HPDE6-E6E7 (cell line): ENCODE measurements around the gene LEAP2.

Experiments
- DNase-seq: peaks from one replicate; pipeline ENCODE4 v3.0.0; 2011; ENCODE audit warnings: missing footprints; ENCODE audit errors: extremely low spot score

The LEAP2 gene

DNA sequence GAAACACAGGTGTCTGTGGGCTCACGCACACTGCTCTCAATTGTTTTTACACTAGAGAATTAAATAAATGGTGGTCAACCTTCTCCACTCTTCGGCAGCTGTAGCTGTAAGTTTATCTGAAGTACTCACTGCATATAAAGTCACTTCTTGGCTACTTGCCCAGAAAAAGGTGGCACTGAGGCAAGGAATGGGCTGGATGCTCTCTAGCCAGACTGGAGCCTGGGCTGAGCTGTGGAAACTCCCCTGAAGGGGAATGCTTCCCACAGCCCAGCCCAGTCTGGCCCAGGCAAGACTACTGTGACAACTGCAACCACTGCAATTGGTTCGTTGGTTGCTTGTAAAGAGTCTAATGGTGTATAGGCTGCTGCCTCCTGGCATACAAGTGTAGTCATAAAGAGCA, 4.5 kb downstream of the LEAP2 start:
- no peak for DNase-seq

- peak; percentile 38 for DNase-seq
These were observed 9.9 kb downstream of the LEAP2 start for GRCh38 chr5:132883261-132883834.

DNA sequence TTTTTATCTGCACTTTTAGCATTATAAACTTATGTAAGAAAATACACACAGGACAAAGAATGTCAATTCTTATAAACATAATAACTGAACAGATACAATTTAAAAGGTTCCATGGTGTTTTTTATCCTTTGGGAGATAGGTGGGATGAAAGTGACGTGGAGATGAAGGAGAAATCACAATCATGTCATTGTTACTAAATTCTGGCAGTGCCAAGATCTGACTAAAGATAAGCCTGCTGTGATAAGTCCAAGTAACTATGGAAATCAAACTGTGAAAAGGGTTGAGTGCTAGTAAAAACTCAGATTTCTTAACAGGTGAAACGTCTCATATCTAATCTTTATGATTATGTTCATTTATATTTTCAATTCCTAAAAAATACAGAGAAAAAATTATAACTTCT, 11.1 kb downstream of the LEAP2 start:
- DNase-seq, result no peak

- no peak for DNase-seq
These were observed 12.8 kb downstream of the LEAP2 start for GRCh38 chr5:132886064-132886823.

DNA sequence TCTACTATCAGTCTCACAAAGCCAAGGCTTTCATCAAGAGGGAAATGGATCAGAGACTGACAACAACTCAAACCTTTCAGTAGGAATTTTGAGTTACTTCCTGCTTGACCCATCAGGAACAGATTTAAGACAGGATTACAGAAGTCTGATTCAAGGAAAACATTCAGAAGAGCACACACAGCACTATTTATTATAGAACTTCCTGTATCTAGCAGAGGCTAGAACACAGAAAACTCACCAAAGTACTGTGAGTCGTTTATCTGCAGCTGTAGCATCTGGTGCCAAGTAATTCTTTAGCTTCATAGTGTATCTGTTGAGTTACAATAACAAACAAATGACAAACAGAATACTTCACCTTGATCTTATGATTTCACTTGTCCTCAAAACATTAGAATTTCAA, 13.8 kb downstream of the LEAP2 start:
- DNase-seq, result no peak

DNA sequence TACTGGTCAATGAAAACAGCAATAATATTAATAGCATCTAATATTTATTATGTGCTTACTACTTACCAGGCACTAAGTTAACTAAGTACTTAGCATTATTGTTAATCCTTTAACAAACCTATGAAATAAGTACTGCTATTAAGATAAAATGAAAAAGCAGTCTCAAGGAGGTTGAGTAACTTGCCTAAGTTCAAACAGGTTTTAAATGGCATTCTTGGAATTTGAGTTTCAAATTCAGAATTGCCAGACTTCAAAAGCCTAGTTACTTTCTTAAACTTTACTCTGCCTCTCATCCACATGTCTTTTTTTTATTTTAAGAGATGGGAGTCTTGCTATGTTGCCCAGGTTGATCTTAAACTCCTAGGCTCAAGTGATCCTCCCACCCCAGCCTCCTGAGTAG, 16.0 kb downstream of the LEAP2 start:
- no peak for DNase-seq

GRCh38 chr5:132890817-132891216, 17.3 kb downstream of the LEAP2 start:
- DNase-seq, result no peak

DNA sequence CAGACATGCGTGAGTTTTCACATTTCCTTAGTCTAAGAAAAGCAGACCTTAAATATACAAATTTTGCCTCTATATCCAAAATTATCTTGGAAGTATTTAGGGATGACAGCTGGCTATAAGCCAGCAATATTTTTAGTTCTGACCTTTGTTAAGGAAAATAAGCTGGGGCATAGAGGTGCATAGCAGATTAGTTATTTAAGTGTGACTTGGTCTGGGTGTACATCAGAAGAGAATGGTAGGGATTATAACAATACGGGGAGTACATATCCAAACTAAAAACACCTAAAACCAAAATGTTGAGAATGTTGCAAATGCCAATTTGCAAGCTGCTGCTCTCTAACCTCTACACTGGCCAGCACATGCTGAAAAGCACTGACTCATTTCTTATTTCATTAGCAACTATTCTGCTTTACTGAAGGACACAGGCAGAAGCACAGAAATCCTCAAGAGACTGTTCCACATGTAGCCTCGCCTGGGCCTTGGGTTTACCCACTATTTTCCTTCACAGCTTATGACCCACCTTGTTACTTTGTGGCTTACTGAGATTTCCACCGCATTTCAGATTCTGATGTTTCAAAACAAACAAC, 22.3 kb downstream of the LEAP2 start:
- no peak for DNase-seq

DNA sequence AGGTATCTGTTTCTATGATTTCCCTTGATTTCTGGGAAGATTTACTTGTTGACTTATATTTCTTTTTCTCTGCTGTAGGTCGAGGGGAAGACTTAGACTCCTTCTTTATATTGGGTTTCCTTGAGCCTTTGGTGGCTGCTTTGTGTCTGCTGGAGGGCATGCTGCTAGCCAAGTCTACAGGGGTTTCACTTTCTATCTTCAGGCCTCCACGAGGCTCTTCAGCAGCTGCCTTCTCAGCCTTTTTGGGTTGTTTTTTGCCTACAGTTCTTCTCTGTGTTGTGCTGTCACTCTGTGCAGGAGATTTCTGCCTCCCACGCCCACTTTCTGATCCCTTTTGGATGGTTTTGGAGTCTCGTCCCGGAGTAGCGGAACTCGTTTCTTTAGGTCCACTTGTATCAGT, 23.2 kb downstream of the LEAP2 start:
- no peak for DNase-seq

GRCh38 chr5:132898094-132898493, 24.6 kb downstream of the LEAP2 start:
- DNase-seq, result no peak

DNA sequence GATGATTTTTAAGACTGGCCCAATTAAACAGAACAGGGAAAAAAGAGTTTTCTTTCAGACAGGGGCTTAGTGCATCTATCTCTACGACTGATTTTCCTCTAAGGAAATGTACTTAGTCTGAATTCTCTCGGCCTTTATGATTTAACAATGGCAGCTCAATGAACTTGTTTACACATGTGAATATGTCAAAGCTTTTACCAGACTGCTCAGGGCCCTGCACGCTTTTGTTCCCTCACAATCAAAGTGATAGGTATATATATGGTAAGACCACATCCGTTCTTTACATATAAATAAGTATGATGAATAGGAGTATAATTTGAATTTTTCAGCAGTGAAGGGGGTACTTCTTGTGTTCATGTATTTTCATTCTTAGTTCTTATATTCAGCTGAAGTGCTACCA, 27.6 kb downstream of the LEAP2 start:
- DNase-seq, result no peak

DNA sequence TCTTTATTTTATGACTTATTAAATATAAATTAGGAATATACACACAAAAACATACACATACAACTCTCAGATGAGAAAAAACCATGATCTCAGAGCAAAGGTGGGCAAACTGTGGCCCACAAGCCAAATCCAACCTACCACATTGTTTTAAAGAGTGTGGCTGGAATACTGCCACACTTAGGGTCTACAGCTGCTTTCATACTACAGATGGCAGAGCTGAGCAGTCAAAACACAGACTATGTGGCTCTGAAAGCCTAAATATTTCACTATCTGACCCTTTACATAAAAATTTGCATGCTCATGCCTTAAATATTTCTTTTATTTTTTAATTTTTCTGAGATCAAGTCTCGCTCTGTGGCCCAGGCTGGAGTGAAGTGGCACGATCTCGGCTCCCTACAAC, 28.3 kb downstream of the LEAP2 start:
- DNase-seq, result no peak

GRCh38 chr5:132905938-132906337, 32.5 kb downstream of the LEAP2 start:
- DNase-seq, result no peak

GRCh38 chr5:132907161-132907560, 33.7 kb downstream of the LEAP2 start:
- no peak for DNase-seq

DNA sequence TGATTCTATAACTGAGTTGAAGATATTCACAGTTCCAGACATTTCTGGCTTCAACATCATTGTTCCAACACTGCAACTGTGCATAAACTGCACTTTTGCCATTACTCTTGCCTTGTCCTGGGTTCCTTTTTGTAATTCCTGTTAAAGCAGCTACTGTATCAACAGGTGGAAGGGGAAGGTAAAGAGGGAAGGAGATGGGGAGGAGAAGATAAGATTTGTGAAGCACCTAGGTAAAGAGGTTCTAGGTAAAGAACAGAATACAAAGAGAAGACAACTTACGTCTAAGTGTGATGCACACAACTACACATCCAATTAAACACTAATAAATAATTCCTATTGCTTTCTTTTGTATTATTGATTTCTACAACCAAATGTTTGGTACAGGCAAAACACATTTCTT, 36.2 kb downstream of the LEAP2 start:
- no peak for DNase-seq

- DNase-seq, result no peak
These were observed 42.2 kb downstream of the LEAP2 start for GRCh38 chr5:132915681-132916080.

DNA sequence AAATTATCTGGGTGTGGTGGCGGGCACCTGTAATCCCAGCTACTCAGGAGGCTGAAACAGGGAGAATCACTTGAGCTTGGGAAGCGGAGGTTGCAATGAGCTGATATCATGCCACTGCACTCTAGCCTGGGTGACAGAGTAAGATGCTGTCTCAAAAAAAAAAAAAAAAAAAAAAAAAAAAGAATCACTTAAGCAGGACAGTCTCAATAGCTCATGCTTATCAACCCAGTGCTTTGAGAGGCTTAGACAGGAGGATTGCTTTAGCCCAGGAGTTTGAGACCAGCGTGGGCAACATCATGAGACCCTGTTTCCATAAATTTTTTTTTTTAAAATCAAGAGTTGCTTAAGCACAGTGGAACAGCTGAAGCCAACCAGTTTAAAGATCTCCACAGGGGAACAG, 42.6 kb downstream of the LEAP2 start:
- no peak for DNase-seq
